ENCODE data around the gene CYP3A7. TPM values are rescaled to one million over a fixed set of nuclear protein-coding genes. Genes with fewer than 3 reads are reported as not detected.

CYP3A7 gene
- total and polyA plus RNA-seq, 2 of the 4 experiments (the other 2 are of a cell fraction), result not detected

DNA sequence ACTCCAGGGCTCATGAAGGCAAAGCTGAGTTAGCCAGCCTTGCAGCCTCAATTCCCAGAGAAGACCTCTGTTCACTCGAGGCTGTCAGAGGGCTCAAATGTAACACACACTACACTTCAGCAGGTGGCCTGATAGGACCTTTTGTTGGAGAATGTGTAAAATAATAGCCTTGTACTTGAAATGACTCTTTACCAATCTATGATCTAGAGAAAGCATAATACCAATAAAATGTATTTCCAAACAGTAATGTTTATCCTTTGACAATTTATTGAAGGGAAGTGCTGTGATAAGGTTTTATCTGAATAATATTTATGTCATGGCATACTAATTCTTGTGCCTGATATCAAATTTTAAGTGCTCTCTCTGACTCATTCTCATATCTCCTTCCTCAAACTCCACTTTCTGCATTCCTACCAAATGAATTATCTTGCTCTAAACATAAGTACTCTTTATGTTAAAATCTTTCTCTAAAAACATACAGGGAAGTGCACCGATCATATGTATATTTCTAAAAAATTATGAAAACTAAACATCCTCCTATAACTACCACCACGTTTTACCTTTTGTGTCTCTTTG is 20.9 kb downstream of the CYP3A7 start:
- 0 out of 2 replicates have a peak, but pooled peaks have one; percentile 21 for ATAC-seq (ENCODE audit: low read depth)
- no CpG with 5 or more reads among the region's 3 CpGs for WGBS, 2 experiments (ENCODE audit: extremely low coverage in 2 of 2, insufficient read length in 1 of 2)
- in situ Hi-C loops (cut with MboI; ENCODE audit: low sequenced_read_pairs), result no loop called here

More for the DNA sequence above, 20.9 kb downstream of the CYP3A7 start:
- TF ChIP-seq NFE2L2 (IDR thresholded peaks at IDR 0.05; ENCODE audit: low read depth, low read length) (no peak), SMC3 (IDR thresholded peaks at IDR 0.05; ENCODE audit: low read depth, low read length) (no peak), MXI1 (IDR thresholded peaks at IDR 0.05; ENCODE audit: borderline replicate concordance, low read depth, low read length) (no peak), POLR2A (IDR thresholded peaks at IDR 0.05; ENCODE audit: low read depth, low read length) (no peak), MAFK (IDR thresholded peaks at IDR 0.05; ENCODE audit: low read depth, low read length) (no peak), RCOR1 (IDR thresholded peaks at IDR 0.05; ENCODE audit: insufficient replicate concordance, low read length) (no peak)
- TF ChIP-seq, protein P1, sequence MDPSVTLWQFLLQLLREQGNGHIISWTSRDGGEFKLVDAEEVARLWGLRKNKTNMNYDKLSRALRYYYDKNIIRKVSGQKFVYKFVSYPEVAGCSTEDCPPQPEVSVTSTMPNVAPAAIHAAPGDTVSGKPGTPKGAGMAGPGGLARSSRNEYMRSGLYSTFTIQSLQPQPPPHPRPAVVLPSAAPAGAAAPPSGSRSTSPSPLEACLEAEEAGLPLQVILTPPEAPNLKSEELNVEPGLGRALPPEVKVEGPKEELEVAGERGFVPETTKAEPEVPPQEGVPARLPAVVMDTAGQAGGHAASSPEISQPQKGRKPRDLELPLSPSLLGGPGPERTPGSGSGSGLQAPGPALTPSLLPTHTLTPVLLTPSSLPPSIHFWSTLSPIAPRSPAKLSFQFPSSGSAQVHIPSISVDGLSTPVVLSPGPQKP (IDR thresholded peaks at IDR 0.05; ENCODE audit: borderline replicate concordance, low read depth, low read length), result no peak
- TF ChIP-seq, protein P2, sequence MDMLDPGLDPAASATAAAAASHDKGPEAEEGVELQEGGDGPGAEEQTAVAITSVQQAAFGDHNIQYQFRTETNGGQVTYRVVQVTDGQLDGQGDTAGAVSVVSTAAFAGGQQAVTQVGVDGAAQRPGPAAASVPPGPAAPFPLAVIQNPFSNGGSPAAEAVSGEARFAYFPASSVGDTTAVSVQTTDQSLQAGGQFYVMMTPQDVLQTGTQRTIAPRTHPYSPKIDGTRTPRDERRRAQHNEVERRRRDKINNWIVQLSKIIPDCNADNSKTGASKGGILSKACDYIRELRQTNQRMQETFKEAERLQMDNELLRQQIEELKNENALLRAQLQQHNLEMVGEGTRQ (IDR thresholded peaks at IDR 0.05; ENCODE audit: low read depth, low read length), result no peak
- H3K4me3 ChIP-seq (ENCODE audit: insufficient read depth, low read depth, low read length), result no peak overlapping the region
- intact Hi-C loops (cut with micrococcal nuclease), result no loop called here
- no peak overlapping the region for H3K14ac ChIP-seq (replicated peaks; ENCODE audit: low read depth, low read length)
- DNase-seq, result peak; percentile 11
- ChIA-PET POLR2A (ENCODE audit: unreplicated experiment) (no interaction called here), CTCF (no interaction called here)
- no peaks in the 10 kb centered on the region; the same call in 1 of the 2 replicates for H3K27me3 ChIP-seq (ENCODE audit: control insufficient read depth, insufficient read depth, low read length)
- H3K9me3 ChIP-seq (ENCODE audit: control insufficient read depth, insufficient read depth, low read length), result no peaks in the 10 kb centered on the region
- no peak overlapping the region for H3K4ac ChIP-seq (ENCODE audit: low read depth, low read length)
- H4K20me1 ChIP-seq (ENCODE audit: insufficient read depth, low read length), result no peaks in the 10 kb centered on the region
- no peak overlapping the region for H3K27ac ChIP-seq (ENCODE audit: insufficient read depth, low read length)
- no peaks in the 10 kb centered on the region for H3K36me3 ChIP-seq (ENCODE audit: control insufficient read depth, insufficient read depth, low read length)
- no peak overlapping the region for H3K4me2 ChIP-seq (ENCODE audit: low read depth, low read length)
- no peak overlapping the region for H3K56ac ChIP-seq (ENCODE audit: extremely low read depth, insufficient read depth, low read length)
- no peaks in the 10 kb centered on the region for H3K79me1 ChIP-seq (ENCODE audit: low read depth in 1 of 2, low read length in 2 of 2)
- no peak overlapping the region for H2BK15ac ChIP-seq (ENCODE audit: low read depth, low read length)
- H3K4me1 ChIP-seq (ENCODE audit: control insufficient read depth, insufficient read depth, low read length), result no peaks in the 10 kb centered on the region
- no peak overlapping the region for H4K5ac ChIP-seq (ENCODE audit: low read depth, low read length)
- H4K91ac ChIP-seq (ENCODE audit: insufficient read depth, low read depth, low read length), result no peak overlapping the region
- no peak overlapping the region for H2AK9ac ChIP-seq (replicated peaks; ENCODE audit: low read depth, low read length, poor library complexity)
- no peak overlapping the region for H2AFZ ChIP-seq (replicated peaks; ENCODE audit: low read length, poor library complexity)
- H4K8ac ChIP-seq (ENCODE audit: low read depth in 2 of 2, low read length in 2 of 2), result no peak overlapping the region
- no peak overlapping the region for H3K18ac ChIP-seq (ENCODE audit: low read depth, low read length)
- BruUV-seq (replicated peaks), result no TSS peak
- no peaks in the 10 kb centered on the region for H3K9me1 ChIP-seq (ENCODE audit: insufficient read depth, low read length)
- H3K23ac ChIP-seq (ENCODE audit: low read depth, low read length), result no peak overlapping the region
- H2BK20ac ChIP-seq (ENCODE audit: low read depth, low read length), result no peak overlapping the region
- dilution Hi-C loops (cut with HindIII; ENCODE audit: low sequenced_read_pairs, unreplicated experiment), result no loop called here
- no peak overlapping the region for H2BK120ac ChIP-seq (ENCODE audit: low read depth, low read length)
- no peak overlapping the region for H3K9ac ChIP-seq (ENCODE audit: low read depth, low read length)
- H2AK5ac ChIP-seq (ENCODE audit: low read depth, low read length), result no peak overlapping the region
- no peak overlapping the region for H2BK5ac ChIP-seq (ENCODE audit: low read depth, low read length, poor library complexity, severe bottlenecking)

Measured in IMR-90 (cell line).